Caco-2 (cell line): Measurements from ENCODE around the gene TIMM13. TPM values are rescaled to one million over a fixed set of nuclear protein-coding genes. Genes with fewer than 3 reads are reported as not detected.

ENCODE experiments used
- BruUV-seq: library from RNA; stranded (reverse); fragments of 400-500 nt; replicated peaks from 2 replicates; lab custom pipeline; 2021; lab: Mats Ljungman, UMichigan
- CTCF ChIA-PET: fragments of 300-600 bp; sonication (Branson Sonifier 250); formaldehyde crosslinking; loops from one replicate; lab custom pipeline; 2022; ENCODE audit warnings: antibody characterized with exemption; lab: Charles Lee
- POLR2A ChIA-PET: fragments of 300-600 bp; sonication (Branson Sonifier 250); formaldehyde crosslinking; loops from one replicate; lab custom pipeline; 2022; ENCODE audit warnings: antibody characterized with exemption; lab: Charles Lee
- DNase-seq, 2 experiments: peaks; one replicate each; pipeline versions ENCODE4 v3.0.0 to v3.0.0-alpha.2; 2020 to 2022
- H3K27me3 ChIP-seq: replicated peaks from 2 replicates; pipeline ENCODE4 v1.6.0; 2011; ENCODE audit warnings: low read length; ENCODE audit not compliant: control insufficient read depth, insufficient read depth
- H3K36me3 ChIP-seq: 2 replicates; pipeline ENCODE4 v1.5.1; 2011; ENCODE audit warnings: low read length; ENCODE audit not compliant: control insufficient read depth, insufficient read depth
- H3K4me1 ChIP-seq: fragments of 250-450 bp; sonication (Bioruptor Pico); 2 replicates; pipeline ENCODE4 v1.5.1; 2020; ENCODE audit warnings: mild to moderate bottlenecking
- H3K4me3 ChIP-seq: 2 replicates; pipeline ENCODE4 v1.5.1; 2011; ENCODE audit warnings: low read depth, mild to moderate bottlenecking, control low read depth, low read length
- H3K9me3 ChIP-seq: fragments of 250-450 bp; sonication (Bioruptor Pico); 2 replicates; pipeline ENCODE4 v1.5.1; 2020; ENCODE audit warnings: mild to moderate bottlenecking, moderate library complexity
- H3K27ac Mint-ChIP-seq: one replicate; pipeline ENCODE4 v1.8.0; 2022; ENCODE audit warnings: mixed read lengths; ENCODE audit not compliant: unreplicated experiment
- H3K27me3 Mint-ChIP-seq: one replicate; pipeline ENCODE4 v1.8.0; 2022; ENCODE audit warnings: mixed read lengths; ENCODE audit not compliant: insufficient read depth, unreplicated experiment
- H3K36me3 Mint-ChIP-seq: one replicate; pipeline ENCODE4 v1.8.0; 2022; ENCODE audit warnings: mild to moderate bottlenecking, mixed read lengths; ENCODE audit not compliant: insufficient read depth, unreplicated experiment
- H3K4me1 Mint-ChIP-seq: one replicate; pipeline ENCODE4 v1.8.0; 2022; ENCODE audit warnings: low read depth, mixed read lengths; ENCODE audit not compliant: unreplicated experiment
- H3K4me3 Mint-ChIP-seq: one replicate; pipeline ENCODE4 v1.8.0; 2022; ENCODE audit warnings: mild to moderate bottlenecking, moderate library complexity, mixed read lengths; ENCODE audit not compliant: unreplicated experiment
- H3K9me3 Mint-ChIP-seq: one replicate; pipeline ENCODE4 v1.8.0; 2022; ENCODE audit warnings: mixed read lengths; ENCODE audit not compliant: unreplicated experiment
- intact Hi-C: fragments of 100-400 bp; cut with micrococcal nuclease; formaldehyde crosslinking; loops from one replicate; pipeline ENCODE4 v1.10.0; 2022; ENCODE audit not compliant: unreplicated experiment
- total RNA-seq: library from RNA; stranded (reverse); gene quantifications from 2 replicates; pipeline ENCODE4 v1.2.3, GENCODE V29; 2022
- TF ChIP-seq, protein P1 (sequence below), 2 experiments: fragments of 200-600 bp in 1 of 2; IDR thresholded peaks; 1 replicate in 1 of 2; 2 replicates in 1 of 2; pipeline versions ENCODE4 v1.5.1 to v1.8.0; 2011 to 2022; ENCODE audit warnings: antibody characterized with exemption in 1 of 2, control low read depth in 1 of 2, inconsistent platforms in 1 of 2, low read depth in 1 of 2, low read length in 1 of 2, mild to moderate bottlenecking in 1 of 2, moderate library complexity in 1 of 2; ENCODE audit not compliant: insufficient read depth in 1 of 2, severe bottlenecking in 1 of 2, unreplicated experiment in 1 of 2

Gene TIMM13
- total RNA-seq, 1 experiment from 2014 or later, result 200 TPM

DNA sequence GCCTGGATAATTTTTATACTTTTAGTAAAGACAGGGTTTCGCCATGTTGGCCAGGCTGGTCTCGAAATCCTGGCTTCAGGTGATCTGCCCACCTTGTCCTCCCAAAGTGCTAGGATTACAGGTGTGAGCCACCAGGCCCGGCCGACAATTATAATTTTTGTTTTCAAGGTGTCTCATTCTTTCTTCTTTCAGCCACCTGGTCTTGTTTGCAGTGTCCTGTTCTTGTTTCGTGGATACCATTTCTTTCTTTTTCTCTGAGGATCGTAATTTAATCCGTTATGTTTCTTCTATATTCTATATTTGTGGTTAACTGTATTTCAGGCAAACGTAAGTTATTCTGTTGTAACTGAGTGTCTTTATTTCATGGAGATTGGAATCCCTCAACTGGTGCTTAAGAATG, 15.7 kb downstream of the TIMM13 start:
- Mint-ChIP-seq H3K36me3 (peaks cover 13% of the 10 kb centered on the region), H3K4me1 (no peaks in the 10 kb centered on the region), H3K27ac (no peak overlapping the region), H3K9me3 (no peaks in the 10 kb centered on the region), H3K27me3 (peaks cover 4% of the 10 kb centered on the region), H3K4me3 (no peak overlapping the region)
- Histone ChIP-seq H3K36me3 (no peaks in the 10 kb centered on the region), H3K4me3 (no peak overlapping the region), H3K9me3 (no peaks in the 10 kb centered on the region), H3K27me3 (no peaks in the 10 kb centered on the region), H3K4me1 (no peaks in the 10 kb centered on the region)
- no TSS peak for BruUV-seq
- CTCF ChIA-PET, result interaction anchor here (0.7 kb wide), 1 partner anchor 81 kb away, joined by 3 read pairs; no protein-coding TSS in a partner anchor
- POLR2A ChIA-PET, result no interaction called here
- intact Hi-C loops, result no loop called here
- DNase-seq, result no peak
- TF ChIP-seq, protein P1, sequence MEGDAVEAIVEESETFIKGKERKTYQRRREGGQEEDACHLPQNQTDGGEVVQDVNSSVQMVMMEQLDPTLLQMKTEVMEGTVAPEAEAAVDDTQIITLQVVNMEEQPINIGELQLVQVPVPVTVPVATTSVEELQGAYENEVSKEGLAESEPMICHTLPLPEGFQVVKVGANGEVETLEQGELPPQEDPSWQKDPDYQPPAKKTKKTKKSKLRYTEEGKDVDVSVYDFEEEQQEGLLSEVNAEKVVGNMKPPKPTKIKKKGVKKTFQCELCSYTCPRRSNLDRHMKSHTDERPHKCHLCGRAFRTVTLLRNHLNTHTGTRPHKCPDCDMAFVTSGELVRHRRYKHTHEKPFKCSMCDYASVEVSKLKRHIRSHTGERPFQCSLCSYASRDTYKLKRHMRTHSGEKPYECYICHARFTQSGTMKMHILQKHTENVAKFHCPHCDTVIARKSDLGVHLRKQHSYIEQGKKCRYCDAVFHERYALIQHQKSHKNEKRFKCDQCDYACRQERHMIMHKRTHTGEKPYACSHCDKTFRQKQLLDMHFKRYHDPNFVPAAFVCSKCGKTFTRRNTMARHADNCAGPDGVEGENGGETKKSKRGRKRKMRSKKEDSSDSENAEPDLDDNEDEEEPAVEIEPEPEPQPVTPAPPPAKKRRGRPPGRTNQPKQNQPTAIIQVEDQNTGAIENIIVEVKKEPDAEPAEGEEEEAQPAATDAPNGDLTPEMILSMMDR (IDR thresholded peaks at IDR 0.05; ENCODE audit: insufficient read depth in 1 of 2, low read depth in 1 of 2, low read length in 1 of 2, severe bottlenecking in 1 of 2, unreplicated experiment in 1 of 2), result no peak

DNA sequence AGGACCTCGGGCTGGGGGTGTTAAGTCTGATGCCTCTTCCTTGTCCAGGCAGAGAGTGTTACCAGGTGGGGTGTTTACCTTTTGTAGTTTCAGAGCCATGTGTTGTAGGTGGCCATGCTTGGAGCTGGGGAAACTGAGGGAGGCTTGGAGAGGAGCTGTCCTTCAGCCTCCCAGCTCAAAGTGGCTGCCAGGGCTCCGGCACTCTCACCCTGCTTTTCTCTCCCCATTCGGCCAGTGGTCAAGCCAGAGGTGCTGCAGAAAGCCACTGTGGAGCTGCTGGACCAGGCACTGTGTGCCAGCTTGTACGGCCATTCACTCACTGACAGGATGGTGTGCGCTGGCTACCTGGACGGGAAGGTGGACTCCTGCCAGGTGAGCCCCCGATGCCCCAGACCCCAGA, 17.4 kb downstream of the TIMM13 start:
- H3K9me3 Mint-ChIP-seq, result no peaks in the 10 kb centered on the region

DNA sequence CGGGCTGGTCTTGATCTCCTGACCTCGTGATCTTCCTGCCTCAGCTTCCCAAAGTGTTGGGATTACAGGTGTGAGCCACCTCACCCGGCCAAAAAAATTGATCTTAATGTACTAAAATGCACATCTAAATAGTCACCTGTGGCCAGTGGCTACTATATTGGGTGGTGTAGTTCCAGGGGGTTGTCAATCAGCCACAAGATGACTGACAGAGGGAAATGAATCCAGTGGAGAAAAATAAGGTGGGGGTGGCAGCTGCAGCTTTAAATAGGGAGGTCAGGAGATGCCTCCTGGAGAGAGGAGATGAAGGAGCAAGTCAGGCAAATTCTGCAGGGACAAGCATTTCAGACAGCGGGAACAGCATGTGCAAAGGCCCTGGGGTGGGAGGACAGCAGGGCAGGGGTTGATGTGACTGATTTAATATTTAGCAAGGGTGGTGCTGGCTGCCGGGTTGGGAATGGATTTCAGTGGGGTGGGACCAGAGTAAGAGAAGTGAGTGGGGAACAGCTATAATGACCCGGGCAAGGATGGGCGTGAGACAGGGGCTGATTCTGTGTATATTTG, 18.0 kb downstream of the TIMM13 start:
- BruUV-seq, result no TSS peak
- POLR2A ChIA-PET, result no interaction called here

More for the DNA sequence above, 17.4 kb downstream of the TIMM13 start:
- TF ChIP-seq, protein P1 (IDR thresholded peaks at IDR 0.05; ENCODE audit: insufficient read depth in 1 of 2, low read depth in 1 of 2, low read length in 1 of 2, severe bottlenecking in 1 of 2, unreplicated experiment in 1 of 2), result no peak
- no peak overlapping the region for H3K27ac Mint-ChIP-seq
- no peak overlapping the region for H3K4me3 ChIP-seq
- H3K9me3 ChIP-seq, result no peaks in the 10 kb centered on the region
- H3K36me3 ChIP-seq, result no peaks in the 10 kb centered on the region
- peaks cover 4% of the 10 kb centered on the region for H3K27me3 Mint-ChIP-seq
- no peak for DNase-seq
- no peaks in the 10 kb centered on the region for H3K4me1 ChIP-seq
- no TSS peak for BruUV-seq
- ChIA-PET CTCF (no interaction called here), POLR2A (no interaction called here)
- intact Hi-C loops, result no loop called here
- H3K27me3 ChIP-seq, result no peaks in the 10 kb centered on the region
- peaks cover 7% of the 10 kb centered on the region for H3K36me3 Mint-ChIP-seq
- H3K4me1 Mint-ChIP-seq, result no peaks in the 10 kb centered on the region
- no peak overlapping the region for H3K4me3 Mint-ChIP-seq

More for the DNA sequence above, 18.0 kb downstream of the TIMM13 start:
- no peak overlapping the region for H3K4me3 Mint-ChIP-seq
- Histone ChIP-seq H3K9me3 (no peaks in the 10 kb centered on the region), H3K4me3 (no peak overlapping the region), H3K36me3 (no peaks in the 10 kb centered on the region), H3K27me3 (no peaks in the 10 kb centered on the region), H3K4me1 (no peaks in the 10 kb centered on the region)
- intact Hi-C loops, result no loop called here
- peaks cover under 1% of the 10 kb centered on the region for H3K9me3 Mint-ChIP-seq
- TF ChIP-seq, protein P1 (IDR thresholded peaks at IDR 0.05; ENCODE audit: insufficient read depth in 1 of 2, low read depth in 1 of 2, low read length in 1 of 2, severe bottlenecking in 1 of 2, unreplicated experiment in 1 of 2), result no peak
- peaks cover 4% of the 10 kb centered on the region for H3K27me3 Mint-ChIP-seq
- CTCF ChIA-PET, result no interaction called here
- H3K36me3 Mint-ChIP-seq, result peaks cover 7% of the 10 kb centered on the region
- no peak overlapping the region for H3K27ac Mint-ChIP-seq
- DNase-seq, result no peak
- no peaks in the 10 kb centered on the region for H3K4me1 Mint-ChIP-seq
